Natural killer cell (primary cell): ENCODE measurements around the gene ADAM22. TPM values are rescaled to one million over a fixed set of nuclear protein-coding genes. Genes with fewer than 3 reads are reported as not detected.

Experiments
- ATAC-seq, 3 donors: fragments of 150-1000 bp in 2 of 3; fragments of 200-7000 bp in 1 of 3; cut with Tn5 transposase; 1 replicate in 1 of 3; 2 replicates in 2 of 3; pipeline ENCODE4 v1.10.0; 2021; ENCODE audit warnings: mild to moderate bottlenecking in 2 of 3, moderate library complexity in 2 of 3
- DNase-seq, 2 donors: peaks; one replicate each; pipeline versions ENCODE4 v3.0.0 to v3.0.0-alpha.2; 2013 to 2021; ENCODE audit warnings: mixed read lengths in 1 of 2
- H3K27ac ChIP-seq: one replicate; pipeline ENCODE4 v1.5.1; 2013; ENCODE audit warnings: mild to moderate bottlenecking, low read length
- H3K27me3 ChIP-seq: one replicate; pipeline ENCODE4 v1.6.1; 2013; ENCODE audit warnings: low read length; ENCODE audit not compliant: control insufficient read depth, insufficient read depth
- H3K36me3 ChIP-seq: one replicate; pipeline ENCODE4 v1.6.1; 2013; ENCODE audit warnings: low read length; ENCODE audit not compliant: control insufficient read depth, insufficient read depth
- H3K4me1 ChIP-seq: one replicate; pipeline ENCODE4 v1.6.1; 2013; ENCODE audit warnings: low read length; ENCODE audit not compliant: control insufficient read depth, insufficient read depth
- H3K4me3 ChIP-seq: one replicate; pipeline ENCODE4 v1.5.1; 2013; ENCODE audit warnings: low read length
- H3K9me3 ChIP-seq: one replicate; pipeline ENCODE4 v1.6.1; 2013; ENCODE audit warnings: low read length; ENCODE audit not compliant: control insufficient read depth, insufficient read depth
- H3K27ac Mint-ChIP-seq, 2 donors: one replicate each; pipeline ENCODE4 v1.8.0; 2022; ENCODE audit warnings: mild to moderate bottlenecking in 2 of 2, mixed read lengths in 2 of 2, moderate library complexity in 1 of 2
- H3K27me3 Mint-ChIP-seq, 2 donors: one replicate each; pipeline ENCODE4 v1.8.0; 2022; ENCODE audit warnings: low read depth in 2 of 2, mixed read lengths in 2 of 2
- H3K36me3 Mint-ChIP-seq: one replicate; pipeline ENCODE4 v1.8.0; 2022; ENCODE audit warnings: mixed read lengths
- H3K4me1 Mint-ChIP-seq, 2 donors: one replicate each; pipeline ENCODE4 v1.8.0; 2022; ENCODE audit warnings: mixed read lengths in 2 of 2
- H3K4me3 Mint-ChIP-seq: one replicate; pipeline ENCODE4 v1.8.0; 2022; ENCODE audit warnings: mild to moderate bottlenecking, moderate library complexity, mixed read lengths
- H3K9me3 Mint-ChIP-seq, 2 donors: one replicate each; pipeline ENCODE4 v1.8.0; 2022; ENCODE audit warnings: mixed read lengths in 2 of 2
- CTCF ChIP-seq: fragments of 200-600 bp; IDR thresholded peaks from one replicate; pipeline ENCODE4 v1.8.0; 2022; ENCODE audit warnings: antibody characterized with exemption
- WGBS: methylation state at CpG from one replicate; pipeline ENCODE4 v1.1.7; 2013; ENCODE audit warnings: missing lambda C conversion rate; ENCODE audit not compliant: insufficient coverage; 5-methylcytosine and 5-hydroxymethylcytosine counted together
- intact Hi-C: fragments of 100-400 bp; cut with micrococcal nuclease; formaldehyde crosslinking; loops from one replicate; pipeline ENCODE4 v1.14.2; 2022
- total RNA-seq, 4 donors: library from RNA; stranded (reverse); fragments of 120-200 nt in 1 of 4; gene quantifications; one replicate each; pipeline versions ENCODE4 v1.2.3 to v1.2.4, GENCODE V29; 2013 to 2022

The ADAM22 gene
- 1 to 10 TPM; 3.0 to 5.4 (median 3.7) TPM for total RNA-seq
- total RNA-seq (2013): 7.6 TPM

GRCh38 chr7:87933953-87934698, at the start of gene ADAM22:
TSS of gene ADAM22 (plus strand) at chr7:87934251. CDS start at chr7:87934466, 215 bp downstream.
- intact Hi-C loops: loop anchor here (2.0 kb wide), 2 partner anchors 57 to 305 kb away; partner anchors contain the start of genes DBF4, RUNDC3B and SLC25A40
- H3K9me3 ChIP-seq: no peaks in the 10 kb centered on the region
- under 1% methylated on average over 70 of the region's 70 CpGs for WGBS
- H3K27ac ChIP-seq: peak within 1 kb of the TSS; percentile 18
- no peak for TF ChIP-seq CTCF
- peak within 1 kb of the TSS; percentile 9 to 76 for H3K27ac Mint-ChIP-seq
- peaks cover 14 to 22% of the 10 kb centered on the region in 2 donors for H3K4me1 Mint-ChIP-seq
- H3K36me3 Mint-ChIP-seq: no peaks in the 10 kb centered on the region
- peaks cover 15% of the 10 kb centered on the region for H3K4me1 ChIP-seq
- ATAC-seq (peak; percentile 94 to 96 (median 95)), DNase-seq (peak; percentile 73 to 90)
- no peaks in the 10 kb centered on the region for H3K36me3 ChIP-seq
- peak within 1 kb of the TSS; percentile 72 for H3K4me3 ChIP-seq
- no peaks in the 10 kb centered on the region for H3K27me3 ChIP-seq
- H3K27me3 Mint-ChIP-seq: peaks cover 10 to 12% of the 10 kb centered on the region in 2 donors
- peak within 1 kb of the TSS; percentile 93 for H3K4me3 Mint-ChIP-seq
- H3K9me3 Mint-ChIP-seq: no peaks in the 10 kb centered on the region

- peaks cover 13% of the 10 kb centered on the region for H3K36me3 Mint-ChIP-seq
- H3K36me3 ChIP-seq: peaks cover 38% of the 10 kb centered on the region
- no peaks in the 10 kb centered on the region for H3K9me3 Mint-ChIP-seq
Observed at GRCh38 chr7:87885018-87885417, 49.0 kb upstream of the ADAM22 start.

GRCh38 chr7:87886875-87887274, 47.2 kb upstream of the ADAM22 start:
- no peaks in the 10 kb centered on the region for H3K9me3 Mint-ChIP-seq
- H3K4me1 Mint-ChIP-seq: peaks cover 0 to 5% of the 10 kb centered on the region in 2 donors
- Histone ChIP-seq H3K27ac (no peak overlapping the region), H3K4me1 (no peaks in the 10 kb centered on the region), H3K4me3 (no peak overlapping the region), H3K27me3 (no peaks in the 10 kb centered on the region), H3K9me3 (no peaks in the 10 kb centered on the region), H3K36me3 (peaks cover 37% of the 10 kb centered on the region)
- ATAC-seq (peak in 1 of 3 donors; percentile 38), DNase-seq (peak in 1 of 2 donors; percentile 64)
- no peaks in the 10 kb centered on the region for H3K27me3 Mint-ChIP-seq
- TF ChIP-seq CTCF: peak; percentile 70
- no peak overlapping the region for H3K4me3 Mint-ChIP-seq
- no peak overlapping the region for H3K27ac Mint-ChIP-seq
- peaks cover 13% of the 10 kb centered on the region for H3K36me3 Mint-ChIP-seq
- intact Hi-C loops: loop anchor here (1.0 to 2.0 kb wide), 3 partner anchors 89 to 575 kb away; no protein-coding TSS in a partner anchor

More at GRCh38 chr7:87885018-87885417, 49.0 kb upstream of the ADAM22 start:
- Mint-ChIP-seq H3K4me1 (peaks cover 0 to 11% of the 10 kb centered on the region in 2 donors), H3K27me3 (no peaks in the 10 kb centered on the region), H3K4me3 (no peak overlapping the region), H3K27ac (peak overlapping the region; percentile 22 to 24)
- Histone ChIP-seq H3K9me3 (no peaks in the 10 kb centered on the region), H3K27me3 (no peaks in the 10 kb centered on the region), H3K27ac (no peak overlapping the region), H3K4me1 (no peaks in the 10 kb centered on the region), H3K4me3 (no peak overlapping the region)
- no peak for TF ChIP-seq CTCF
- intact Hi-C loops: no loop called here
- ATAC-seq (no peak), DNase-seq (no peak)
- WGBS: 100% methylated on average over 2 of the region's 2 CpGs
